Measurements from ENCODE around the gene PTGDR2. TPM values are rescaled to one million over a fixed set of nuclear protein-coding genes. Genes with fewer than 3 reads are reported as not detected.

PTGDR2 gene
- total RNA-seq, 2 experiments from 2014 or later, result 0.19 TPM; not detected in 1

GRCh38 chr11:60900673-60901404 lies 45.1 kb upstream of the PTGDR2 start:
- TF ChIP-seq EZH2phosphoT487 (IDR thresholded peaks at IDR 0.05; ENCODE audit: borderline replicate concordance, low read depth, low read length) (no peak), CTCF (conservative IDR thresholded peaks at IDR 0.05; ENCODE audit: low read length) (no peak)
- Histone ChIP-seq H3K4me2 (ENCODE audit: low read length) (no peak overlapping the region), H3K27ac (ENCODE audit: low read depth, low read length, poor library complexity, severe bottlenecking) (no peak overlapping the region), H3K4me1 (ENCODE audit: insufficient read depth, low read length, poor library complexity, severe bottlenecking) (peaks cover 15% of the 10 kb centered on the region), H4K20me1 (ENCODE audit: insufficient read depth, low read length) (peaks cover 28% of the 10 kb centered on the region), H3K9me2 (ENCODE audit: insufficient read depth, low read length) (no peaks in the 10 kb centered on the region), H3K9me3 (ENCODE audit: low read length) (no peaks in the 10 kb centered on the region), H3K4me3 (ENCODE audit: low read depth, low read length, poor library complexity, severe bottlenecking) (no peak overlapping the region), H2AFZ (ENCODE audit: low read length) (no peak overlapping the region), H3K36me3 (ENCODE audit: insufficient read depth, low read length) (peaks cover 99% of the 10 kb centered on the region), H3K79me2 (ENCODE audit: insufficient read depth, low read depth, low read length) (peaks cover 31% of the 10 kb centered on the region)
- POLR2A ChIA-PET, result interaction anchor here (1.8 kb wide), 1 partner anchor 14 kb away, joined by 8 read pairs; the partner anchor contains the start of gene TMEM109
- intact Hi-C loops (cut with micrococcal nuclease; ENCODE audit: unreplicated experiment), result no loop called here
- CTCF ChIA-PET (ENCODE audit: unreplicated experiment), result interaction anchor here (1.3 kb wide), 1 partner anchor 13 kb away, joined by 8 read pairs; no protein-coding TSS in a partner anchor
- BruUV-seq (replicated peaks), result no TSS peak
- no peak for DNase-seq (ENCODE audit: low spot score)

DNA sequence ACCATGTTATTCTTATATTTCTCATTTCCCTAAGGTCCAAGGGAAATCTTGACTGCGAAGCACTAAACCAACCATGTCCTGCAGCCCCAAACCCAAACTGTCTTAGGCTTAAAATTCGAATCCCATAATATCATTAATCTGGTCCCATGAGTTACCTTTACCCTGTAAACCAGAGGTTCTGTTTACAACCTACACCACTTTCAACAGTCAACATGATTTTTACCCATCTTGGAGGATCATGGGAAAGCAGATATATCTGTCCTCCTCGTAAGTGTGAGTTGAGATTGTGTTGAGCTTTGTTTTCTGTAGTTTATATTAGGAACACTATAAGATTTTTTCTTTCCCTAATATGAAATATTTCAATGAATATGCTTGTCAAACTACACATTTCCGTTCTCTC lies 44.2 kb upstream of the PTGDR2 start:
- intact Hi-C loops (cut with micrococcal nuclease; ENCODE audit: unreplicated experiment), result loop anchor here (1.0 to 10.0 kb wide), 2 partner anchors 55 to 69 kb away; partner anchors contain the start of gene SLC15A3
- TF ChIP-seq CTCF (conservative IDR thresholded peaks at IDR 0.05; ENCODE audit: low read length), result no peak
- TF ChIP-seq EZH2phosphoT487 (IDR thresholded peaks at IDR 0.05; ENCODE audit: borderline replicate concordance, low read depth, low read length), result no peak
- peaks cover 99% of the 10 kb centered on the region for H3K36me3 ChIP-seq (ENCODE audit: insufficient read depth, low read length)
- peaks cover 22% of the 10 kb centered on the region for H3K79me2 ChIP-seq (ENCODE audit: insufficient read depth, low read depth, low read length)
- BruUV-seq (replicated peaks), result no TSS peak
- H3K4me2 ChIP-seq (ENCODE audit: low read length), result no peak overlapping the region
- no peak for DNase-seq (ENCODE audit: low spot score)
- H3K4me3 ChIP-seq (ENCODE audit: low read depth, low read length, poor library complexity, severe bottlenecking), result no peak overlapping the region
- H3K4me1 ChIP-seq (ENCODE audit: insufficient read depth, low read length, poor library complexity, severe bottlenecking), result peaks cover 9% of the 10 kb centered on the region
- peaks cover 19% of the 10 kb centered on the region for H4K20me1 ChIP-seq (ENCODE audit: insufficient read depth, low read length)
- POLR2A ChIA-PET, result no interaction called here
- H2AFZ ChIP-seq (ENCODE audit: low read length), result no peak overlapping the region
- no peak overlapping the region for H3K27ac ChIP-seq (ENCODE audit: low read depth, low read length, poor library complexity, severe bottlenecking)
- CTCF ChIA-PET (ENCODE audit: unreplicated experiment), result interaction anchor here (0.5 to 2.0 kb wide), 6 partner anchors 12 to 218 kb away, joined by 3 to 12 read pairs (median 4); partner anchors contain the start of gene TMEM109
- no peaks in the 10 kb centered on the region for H3K9me2 ChIP-seq (ENCODE audit: insufficient read depth, low read length)
- no peaks in the 10 kb centered on the region for H3K9me3 ChIP-seq (ENCODE audit: low read length)
